HepG2 (cell line): ENCODE results near the gene ZNF697. TPM values are rescaled to one million over a fixed set of nuclear protein-coding genes. Genes with fewer than 3 reads are reported as not detected.

ENCODE experiments used
- ATAC-seq: fragments of 200-7000 bp; cut with Tn5 transposase; 3 replicates; pipeline ENCODE4 v1.9.1; 2020; ENCODE audit warnings: mild to moderate bottlenecking, moderate library complexity
- BruUV-seq: library from RNA; stranded (reverse); fragments of 400-500 nt; replicated peaks from 2 replicates; lab custom pipeline; 2021; lab: Mats Ljungman, UMichigan
- CTCF ChIA-PET: fragments of 300-600 bp; formaldehyde crosslinking; extraction: SDS; loops from one replicate; lab custom pipeline; 2021; ENCODE audit warnings: low total read pairs, inconsistent platforms, low intra/inter-chr PET ratio; lab: Yijun Ruan, JAX
- POLR2A ChIA-PET: fragments of 350-600 bp; sonication (Branson Sonifier 250); formaldehyde crosslinking; loops from one replicate; lab custom pipeline; 2020; ENCODE audit warnings: antibody characterized with exemption, inconsistent platforms; lab: Yijun Ruan, JAX
- DNase-seq: peaks from one replicate; pipeline ENCODE4 v3.0.0-alpha.2; 2015; ENCODE audit warnings: low spot score
- FAIRE-seq: peaks from 3 replicates; lab custom pipeline; 2011; peaks lifted over from hg19 to GRCh38; lab: Jason Lieb, UNC
- H2AFZ ChIP-seq: one replicate; pipeline ENCODE4 v1.6.1; 2011; ENCODE audit warnings: low read length, inconsistent platforms
- H3K27ac ChIP-seq: fragments of 300-600 bp; 3 replicates; pipeline ENCODE4 v1.8.0; 2011; ENCODE audit warnings: mixed run types, mild to moderate bottlenecking, mixed read lengths, low read length, inconsistent platforms; ENCODE audit not compliant: insufficient read depth; ENCODE audit errors: extremely low read length
- H3K27me3 ChIP-seq, 2 experiments: fragments of 200-600 bp in 1 of 2; 2 replicates in 1 of 2; 3 replicates in 1 of 2; pipeline versions ENCODE4 v1.6.0 to v1.8.0; 2011; ENCODE audit warnings: low read length in 2 of 2, mild to moderate bottlenecking in 2 of 2, moderate library complexity in 2 of 2, inconsistent platforms in 1 of 2; ENCODE audit not compliant: insufficient read depth in 2 of 2, control insufficient read depth in 1 of 2
- H3K36me3 ChIP-seq, 2 experiments: fragments of 200-600 bp in 1 of 2; replicated peaks in 1 of 2; 2 replicates in 1 of 2; 3 replicates in 1 of 2; pipeline versions ENCODE4 v1.5.1 to v1.8.0; 2011; ENCODE audit warnings: low read length in 2 of 2, inconsistent platforms in 1 of 2; ENCODE audit not compliant: insufficient read depth in 2 of 2, control insufficient read depth in 1 of 2
- H3K4me1 ChIP-seq: 2 replicates; pipeline ENCODE4 v1.5.1; 2012; ENCODE audit warnings: low read length, inconsistent platforms; ENCODE audit not compliant: insufficient read depth
- H3K4me2 ChIP-seq: 2 replicates; pipeline ENCODE4 v1.6.0; 2011; ENCODE audit warnings: low read depth, low read length, inconsistent platforms
- H3K4me3 ChIP-seq, 3 experiments: fragments of 200-600 bp in 1 of 3; sonication (generic), shearing (Covaris generic) in 1 of 3; replicated peaks in 1 of 3; 2 replicates each; pipeline ENCODE4 v1.5.1; 2011 to 2016; ENCODE audit warnings: low read length in 3 of 3, inconsistent platforms in 2 of 3, low read depth in 2 of 3, mild to moderate bottlenecking in 2 of 3, control low read depth in 1 of 3, mixed read lengths in 1 of 3; ENCODE audit not compliant: insufficient read depth in 1 of 3
- H3K79me2 ChIP-seq: one replicate; pipeline ENCODE4 v1.6.1; 2011; ENCODE audit warnings: low read length, inconsistent platforms; ENCODE audit not compliant: insufficient read depth
- H3K9ac ChIP-seq: 2 replicates; pipeline ENCODE4 v1.6.0; 2011; ENCODE audit warnings: mild to moderate bottlenecking, low read depth, low read length, inconsistent platforms; ENCODE audit not compliant: insufficient read depth
- H3K9me3 ChIP-seq: 2 replicates; pipeline ENCODE4 v1.5.1; 2012; ENCODE audit warnings: mild to moderate bottlenecking, low read length
- H4K20me1 ChIP-seq: 2 replicates; pipeline ENCODE4 v1.6.0; 2011; ENCODE audit warnings: inconsistent platforms, mild to moderate bottlenecking, low read length, moderate library complexity; ENCODE audit not compliant: insufficient read depth
- ARID5B ChIP-seq: IDR thresholded peaks from 2 replicates; pipeline ENCODE4 v1.4.0; 2020; ENCODE audit warnings: mild to moderate bottlenecking, missing genetic modification reagents
- ARNT2 ChIP-seq: sonication (generic); formaldehyde crosslinking; IDR thresholded peaks from 2 replicates; pipeline ENCODE4 v1.8.0; 2022; ENCODE audit warnings: mild to moderate bottlenecking, low read depth, missing genetic modification reagents, moderate library complexity
- ATF7-NPFF ChIP-seq: sonication (generic); formaldehyde crosslinking; IDR thresholded peaks from 2 replicates; pipeline ENCODE4 v1.8.1; 2023; ENCODE audit warnings: mild to moderate bottlenecking, low read depth, missing genetic modification reagents, moderate library complexity
- CREBL2 ChIP-seq: sonication (generic); formaldehyde crosslinking; IDR thresholded peaks from 2 replicates; pipeline ENCODE4 v1.8.1; 2023; ENCODE audit warnings: missing genetic modification reagents, mild to moderate bottlenecking, borderline replicate concordance
- HINFP ChIP-seq: sonication (generic); formaldehyde crosslinking; IDR thresholded peaks from 2 replicates; pipeline ENCODE4 v1.4.0; 2020; ENCODE audit warnings: low read depth, mild to moderate bottlenecking, missing genetic modification reagents
- MNT ChIP-seq: fragments of 450-650 bp; IDR thresholded peaks from 2 replicates; pipeline ENCODE4 v1.6.1; 2016
- PHF8 ChIP-seq: sonication (generic); formaldehyde crosslinking; IDR thresholded peaks from 2 replicates; pipeline ENCODE4 v1.5.0; 2020; ENCODE audit warnings: missing genetic modification reagents
- POLR2G ChIP-seq: fragments of 200-400 bp; formaldehyde crosslinking; IDR thresholded peaks from 2 replicates; pipeline ENCODE4 v1.6.1; 2018; ENCODE audit warnings: mild to moderate bottlenecking, low read depth, low read length, moderate library complexity
- TCF12 ChIP-seq, 2 experiments: fragments of 450-650 bp in 1 of 2; sonication (generic) in 1 of 2; formaldehyde crosslinking in 1 of 2; IDR thresholded peaks; 2 replicates each; pipeline versions ENCODE4 v1.6.1 to v1.8.0; 2017 to 2022; ENCODE audit warnings: antibody characterized with exemption in 1 of 2, mild to moderate bottlenecking in 1 of 2, missing genetic modification reagents in 1 of 2, moderate library complexity in 1 of 2
- TFDP1 ChIP-seq: IDR thresholded peaks from 2 replicates; pipeline ENCODE4 v1.6.1; 2016; ENCODE audit warnings: missing compliant biosample characterization, missing genetic modification reagents, borderline replicate concordance
- THYN1 ChIP-seq: sonication (generic); formaldehyde crosslinking; IDR thresholded peaks from 2 replicates; pipeline ENCODE4 v1.8.1; 2023; ENCODE audit warnings: low read depth, mild to moderate bottlenecking, moderate library complexity, missing genetic modification reagents, borderline replicate concordance
- XBP1 ChIP-seq: sonication (generic); formaldehyde crosslinking; IDR thresholded peaks from 2 replicates; pipeline ENCODE4 v1.5.0; 2020; ENCODE audit warnings: missing genetic modification reagents
- ZNF549 ChIP-seq: sonication (generic); formaldehyde crosslinking; IDR thresholded peaks from 2 replicates; pipeline ENCODE4 v1.5.0; 2020; ENCODE audit warnings: missing genetic modification reagents
- ZNF577 ChIP-seq: sonication (generic); formaldehyde crosslinking; IDR thresholded peaks from 2 replicates; pipeline ENCODE4 v1.4.0; 2020; ENCODE audit warnings: mild to moderate bottlenecking, low read depth, missing genetic modification reagents, borderline replicate concordance
- WGBS: methylation state at CpG from one replicate; pipeline ENCODE4 v1.1.6; 2017; ENCODE audit warnings: low lambda C conversion rate; 5-methylcytosine and 5-hydroxymethylcytosine counted together
- in situ Hi-C: cut with HindIII; loops from 2 replicates; pipeline ENCODE4 v1.10.0; 2017; ENCODE audit warnings: low pct_unique_long_range_greater_than_20kb; ENCODE audit not compliant: extremely low pct_ligation_motif_present
- intact Hi-C: fragments of 100-400 bp; cut with micrococcal nuclease; formaldehyde crosslinking; loops from one replicate; pipeline ENCODE4 v1.10.0; 2022; ENCODE audit not compliant: unreplicated experiment
- polyA plus RNA-seq, 8 experiments: library from polyadenylated mRNA; depleted of rRNA in 3 of 8; stranded (reverse) in 7 of 8; unstranded in 1 of 8; fragments of >200 nt; fragmentation: Illumina TruSeq in 4 of 8; extraction: Trizol in 4 of 8; gene quantifications; 2 replicates each; pipeline versions ENCODE4 v1.2.1 to v1.2.3, GENCODE V29; 2011 to 2016; ENCODE audit warnings: low read depth in 4 of 8, missing spikeins in 1 of 8, mixed read lengths in 1 of 8; ENCODE audit not compliant: insufficient read depth in 1 of 8
- total RNA-seq, 5 experiments: library from RNA; depleted of rRNA; stranded (reverse); fragments of >200 nt; fragmentation: Illumina TruSeq; extraction: Trizol; gene quantifications; 2 replicates each; pipeline ENCODE4 v1.2.3, GENCODE V29; 2016; ENCODE audit warnings: low read depth in 1 of 5

ZNF697 gene
- total and polyA plus RNA-seq, 2 of the 13 experiments (the other 11 are each of a cell fraction or from before 2014, with no cell fraction given): 2.3 to 7.1 TPM

GRCh38 chr1:119651133-119651532 is 3.1 kb upstream of the ZNF697 start:
- BruUV-seq: no TSS peak
- TF ChIP-seq POLR2G (no peak), HINFP (CRISPR knock-in tag) (no peak), ZNF577 (CRISPR knock-in tag) (no peak), TFDP1 (no peak), MNT (no peak), THYN1 (CRISPR knock-in tag) (no peak), PHF8 (CRISPR knock-in tag) (no peak), ZNF549 (CRISPR knock-in tag) (no peak), ARNT2 (CRISPR knock-in tag) (no peak), ATF7-NPFF (CRISPR knock-in tag) (no peak), ARID5B (no peak), CREBL2 (CRISPR knock-in tag) (no peak), XBP1 (CRISPR knock-in tag) (no peak), TCF12 (IDR thresholded peaks at IDR 0.05) (no peak), TCF12 (CRISPR knock-in tag; IDR thresholded peaks at IDR 0.05) (no peak)
- Histone ChIP-seq H3K9me3 (no peaks in the 10 kb centered on the region), H2AFZ (no peak overlapping the region), H3K27ac (no peak overlapping the region), H3K27me3 (peaks cover 2 to 42% of the 10 kb centered on the region in 2 experiments; a peak in 2 of 5 replicates), H4K20me1 (no peaks in the 10 kb centered on the region), H3K4me1 (peaks cover 12% of the 10 kb centered on the region), H3K36me3 (no peaks in the 10 kb centered on the region), H3K9ac (no peak overlapping the region), H3K4me2 (no peak overlapping the region), H3K79me2 (peaks cover 14% of the 10 kb centered on the region), H3K4me3 (no peak overlapping the region)
- ChIA-PET POLR2A (no interaction called here), CTCF (no interaction called here)
- intact Hi-C loops: no loop called here
- 62% methylated on average over 2 of the region's 2 CpGs for WGBS
- in situ Hi-C loops: loop anchor here (10.0 kb wide), 1 partner anchor 64 kb away; the partner anchor contains the start of gene PHGDH
- no peak for ATAC-seq
- no peak for FAIRE-seq
- no peak for DNase-seq
